ENCODE data around the gene ADH4. TPM values are rescaled to one million over a fixed set of nuclear protein-coding genes. Genes with fewer than 3 reads are reported as not detected.
A peak's percentile ranks its signal among the peaks of the same experiment; 100 is the strongest.
"Not testable (repeated sequence)": the region's sequence is repeated elsewhere in the genome, so short reads cannot be mapped to it uniquely, and the experiment has no call there.

ADH4 gene
- 0.09 TPM for total RNA-seq
- 0.78 TPM for polyA plus RNA-seq
- long read RNA-seq, donor 1, result 0 reads
- long read RNA-seq, donor 2, result 0 reads
- long read RNA-seq, donor 3, result 0 reads
- long read RNA-seq, donor 4, result 0 reads
- long read RNA-seq, donor 5, result 0 reads
- long read RNA-seq, donor 6, result 0 reads
- long read RNA-seq, donor 7, result 0 reads
- long read RNA-seq, donor 8, result 0 reads
- long read RNA-seq, donor 9, result 0 reads
- long read RNA-seq, donor 10, result 0 reads

DNA sequence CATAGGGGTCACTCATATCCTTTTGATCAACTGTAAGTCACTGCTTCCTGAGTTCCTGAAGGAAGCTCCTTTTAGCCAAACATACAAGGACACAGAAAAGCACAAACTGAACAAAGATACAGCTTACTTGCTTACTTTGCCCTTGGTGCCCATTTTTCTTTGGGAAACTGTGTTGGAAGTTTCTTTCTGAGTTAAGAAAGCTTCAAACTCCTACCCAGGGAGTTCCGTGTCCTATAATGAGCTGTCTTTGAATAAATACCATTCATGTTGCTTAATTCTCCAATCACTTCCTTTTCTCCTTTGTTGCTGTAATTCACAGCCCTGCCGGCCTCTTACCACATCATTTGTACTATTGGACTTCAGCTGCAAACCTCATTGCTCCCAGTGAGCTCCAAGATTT lies at the start of gene ADH4:
TSS of gene ADH4 (minus strand) at position 228 of the 400 bp plus-strand sequence. CDS start at position 153, 75 bp downstream.
- H3K4me3 ChIP-seq (ENCODE audit: low read length in 2 of 2), result no peak within 1 kb of the TSS
- WGBS, result 72% methylated on average over 2 of the region's 2 CpGs
- H3K9me3 ChIP-seq (ENCODE audit: control insufficient read depth in 2 of 2, insufficient read depth in 1 of 2, low read length in 1 of 2), result no peaks in the 10 kb centered on the region
- DNase-seq (ENCODE audit: low read depth in 6 of 9, low spot score in 9 of 9), result no peak
- H3K27me3 ChIP-seq (ENCODE audit: control insufficient read depth in 2 of 2, insufficient read depth in 1 of 2, low read length in 1 of 2), result no peaks in the 10 kb centered on the region
- no peaks in the 10 kb centered on the region for H3K36me3 ChIP-seq (ENCODE audit: control insufficient read depth in 2 of 2, insufficient read depth in 2 of 2, low read length in 1 of 2)
- no peaks in the 10 kb centered on the region for H3K4me1 ChIP-seq (ENCODE audit: control insufficient read depth in 2 of 2, insufficient read depth in 2 of 2, low read length in 2 of 2)
- H3K27ac ChIP-seq (ENCODE audit: low read depth in 1 of 2, low read length in 1 of 2), result no peak within 1 kb of the TSS

DNA sequence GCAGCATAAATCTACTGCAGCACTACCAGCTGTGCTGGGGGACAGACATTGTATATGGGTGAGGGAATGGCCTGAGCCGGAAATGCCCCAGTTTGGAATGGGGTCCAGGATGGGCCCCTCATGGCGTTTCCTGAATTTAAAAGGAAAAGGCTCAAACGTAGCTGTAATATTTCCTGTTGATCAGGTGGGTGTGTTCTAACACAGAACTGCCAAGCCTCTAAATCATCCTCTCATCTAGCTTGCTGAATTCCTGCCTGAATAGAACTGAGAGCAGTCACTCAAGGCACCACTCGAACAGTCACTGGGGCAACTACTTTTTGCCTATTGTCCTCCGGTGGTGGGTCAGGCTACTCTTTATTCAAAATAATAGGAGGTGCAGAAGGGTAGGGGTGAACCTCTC lies 46.2 kb upstream of the ADH4 start:
- H3K27me3 ChIP-seq (ENCODE audit: control insufficient read depth in 2 of 2, insufficient read depth in 1 of 2, low read length in 1 of 2), result no peaks in the 10 kb centered on the region
- no peaks in the 10 kb centered on the region for H3K4me1 ChIP-seq (ENCODE audit: control insufficient read depth in 2 of 2, insufficient read depth in 2 of 2, low read length in 2 of 2)
- 73% methylated on average over 5 of the region's 5 CpGs for WGBS
- peak overlapping the region in 1 of 2 donors; percentile 18 for H3K27ac ChIP-seq (ENCODE audit: low read depth in 1 of 2, low read length in 1 of 2)
- peaks cover 0 to 10% of the 10 kb centered on the region in 2 donors for H3K9me3 ChIP-seq (ENCODE audit: control insufficient read depth in 2 of 2, insufficient read depth in 1 of 2, low read length in 1 of 2)
- no peak for DNase-seq (ENCODE audit: low read depth in 6 of 9, low spot score in 9 of 9)
- no peak overlapping the region for H3K4me3 ChIP-seq (ENCODE audit: low read length in 2 of 2)
- no peaks in the 10 kb centered on the region for H3K36me3 ChIP-seq (ENCODE audit: control insufficient read depth in 2 of 2, insufficient read depth in 2 of 2, low read length in 1 of 2)

DNA sequence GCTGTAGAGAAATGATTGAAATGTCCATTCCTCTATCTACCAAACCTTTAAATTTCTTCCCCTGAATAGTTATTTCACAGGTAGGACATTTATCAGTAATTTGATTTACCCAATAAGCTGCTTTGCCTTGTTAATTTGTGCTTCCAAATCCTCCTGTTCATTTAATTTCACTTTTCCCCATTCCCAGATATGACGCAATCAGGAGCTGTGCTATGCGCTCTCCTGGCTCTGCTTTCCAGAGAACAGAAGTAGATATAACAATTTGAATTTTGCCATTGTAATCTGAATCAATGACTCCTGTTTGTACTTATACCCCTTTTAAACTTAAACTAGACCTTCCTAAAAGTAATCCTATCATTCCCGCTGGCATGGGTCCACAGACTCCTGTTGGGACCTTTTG lies 45.8 kb upstream of the ADH4 start:
- H3K27ac ChIP-seq (ENCODE audit: low read depth in 1 of 2, low read length in 1 of 2), result peak overlapping the region in 1 of 2 donors; percentile 18
- not testable (repeated sequence) for H3K9me3 ChIP-seq (ENCODE audit: control insufficient read depth in 2 of 2, insufficient read depth in 1 of 2, low read length in 1 of 2); H3K27me3 ChIP-seq (ENCODE audit: control insufficient read depth in 2 of 2, insufficient read depth in 1 of 2, low read length in 1 of 2); H3K36me3 ChIP-seq (ENCODE audit: control insufficient read depth in 2 of 2, insufficient read depth in 2 of 2, low read length in 1 of 2); H3K4me1 ChIP-seq (ENCODE audit: control insufficient read depth in 2 of 2, insufficient read depth in 2 of 2, low read length in 2 of 2); DNase-seq (ENCODE audit: low read depth in 6 of 9, low spot score in 9 of 9); H3K4me3 ChIP-seq (ENCODE audit: low read length in 2 of 2)
- WGBS, result 94% methylated on average over 3 of the region's 3 CpGs

DNA sequence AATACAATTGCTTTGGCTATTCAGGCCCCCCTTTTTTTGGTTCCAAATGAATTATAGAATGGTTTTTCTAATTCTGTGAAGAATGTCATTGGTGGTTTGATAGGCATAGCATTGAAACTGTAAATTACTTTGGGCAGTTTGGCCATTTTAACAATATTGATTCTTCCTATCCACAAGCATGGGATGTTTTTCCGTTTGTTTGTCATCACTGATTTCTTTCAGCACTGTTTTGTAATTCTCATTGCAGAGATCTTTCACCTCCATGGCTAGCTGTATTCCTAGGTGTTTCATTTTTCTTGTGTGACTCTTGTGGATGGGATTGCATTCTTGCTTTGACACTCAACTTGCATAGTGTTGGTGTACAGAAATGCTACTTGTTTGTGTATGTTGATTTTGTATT lies 41.9 kb upstream of the ADH4 start:
- 97% methylated on average over 1 of the region's 1 CpG for WGBS
- Histone ChIP-seq H3K4me1 (ENCODE audit: control insufficient read depth in 2 of 2, insufficient read depth in 2 of 2, low read length in 2 of 2) (no peaks in the 10 kb centered on the region), H3K4me3 (ENCODE audit: low read length in 2 of 2) (no peak overlapping the region), H3K27ac (ENCODE audit: low read depth in 1 of 2, low read length in 1 of 2) (no peak overlapping the region), H3K9me3 (ENCODE audit: control insufficient read depth in 2 of 2, insufficient read depth in 1 of 2, low read length in 1 of 2) (peaks cover 0 to 10% of the 10 kb centered on the region in 2 donors), H3K27me3 (ENCODE audit: control insufficient read depth in 2 of 2, insufficient read depth in 1 of 2, low read length in 1 of 2) (no peaks in the 10 kb centered on the region), H3K36me3 (ENCODE audit: control insufficient read depth in 2 of 2, insufficient read depth in 2 of 2, low read length in 1 of 2) (no peaks in the 10 kb centered on the region)
- no peak for DNase-seq (ENCODE audit: low read depth in 6 of 9, low spot score in 9 of 9)

DNA sequence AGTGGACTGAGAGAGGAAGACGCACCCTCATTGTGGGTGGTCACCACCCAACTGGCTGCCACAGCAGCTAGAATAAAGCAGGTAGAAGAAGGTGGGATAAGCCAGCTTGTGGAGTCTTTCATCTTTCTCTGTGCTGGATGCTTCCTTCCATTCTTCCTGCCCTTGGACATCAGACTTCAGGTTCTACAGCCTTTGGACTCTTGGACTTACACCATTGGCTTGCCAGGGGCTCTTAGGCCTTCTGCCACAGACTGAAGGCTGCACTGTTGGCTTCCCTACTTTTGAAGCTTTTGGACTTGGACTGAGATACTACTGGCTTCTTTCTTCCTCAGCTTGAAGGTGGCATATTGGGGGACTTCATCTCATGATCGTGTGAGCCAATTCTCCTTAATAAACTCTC lies 41.5 kb upstream of the ADH4 start:
- H3K36me3 ChIP-seq (ENCODE audit: control insufficient read depth in 2 of 2, insufficient read depth in 2 of 2, low read length in 1 of 2), result no peaks in the 10 kb centered on the region
- H3K27me3 ChIP-seq (ENCODE audit: control insufficient read depth in 2 of 2, insufficient read depth in 1 of 2, low read length in 1 of 2), result no peaks in the 10 kb centered on the region
- 94% methylated on average over 2 of the region's 2 CpGs for WGBS
- H3K27ac ChIP-seq (ENCODE audit: low read depth in 1 of 2, low read length in 1 of 2), result no peak overlapping the region
- no peak overlapping the region for H3K4me3 ChIP-seq (ENCODE audit: low read length in 2 of 2)
- no peaks in the 10 kb centered on the region for H3K4me1 ChIP-seq (ENCODE audit: control insufficient read depth in 2 of 2, insufficient read depth in 2 of 2, low read length in 2 of 2)
- DNase-seq (ENCODE audit: low read depth in 6 of 9, low spot score in 9 of 9), result no peak
- H3K9me3 ChIP-seq (ENCODE audit: control insufficient read depth in 2 of 2, insufficient read depth in 1 of 2, low read length in 1 of 2), result peaks cover 0 to 10% of the 10 kb centered on the region in 2 donors

DNA sequence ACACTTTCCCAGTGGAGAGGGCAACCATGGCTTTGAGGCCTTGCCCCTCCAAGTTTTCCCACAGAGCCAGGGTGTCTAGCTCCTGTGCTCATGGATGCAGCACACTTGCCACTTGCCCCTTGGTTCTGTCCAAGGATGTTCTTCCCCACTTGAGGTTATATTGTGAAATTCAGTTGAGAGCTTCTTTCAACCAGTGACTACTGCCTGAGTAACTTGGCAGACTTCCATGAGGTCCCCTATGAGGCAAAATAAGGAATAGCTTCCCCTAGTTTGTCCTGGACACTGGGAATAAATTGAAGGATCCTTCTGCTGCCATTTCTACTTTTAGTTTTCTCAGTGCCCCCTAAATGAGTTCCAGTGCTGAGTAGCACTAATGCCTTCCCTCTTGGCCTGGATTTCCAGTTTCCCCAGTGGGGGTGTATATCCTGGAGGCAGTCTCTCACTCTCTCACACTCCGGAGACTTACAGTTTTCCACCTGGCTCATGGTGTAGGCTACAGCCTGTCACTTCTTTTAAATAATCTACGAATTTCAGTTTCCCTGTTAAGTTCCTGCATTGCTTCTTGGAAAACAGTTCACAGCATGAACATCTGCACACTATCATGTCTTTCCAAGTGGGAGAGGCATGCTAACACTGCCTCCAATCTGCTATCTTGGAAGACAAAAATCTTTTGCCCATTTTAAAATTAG lies 36.4 kb upstream of the ADH4 start:
- H3K27ac ChIP-seq (ENCODE audit: low read depth in 1 of 2, low read length in 1 of 2), result no peak overlapping the region

DNA sequence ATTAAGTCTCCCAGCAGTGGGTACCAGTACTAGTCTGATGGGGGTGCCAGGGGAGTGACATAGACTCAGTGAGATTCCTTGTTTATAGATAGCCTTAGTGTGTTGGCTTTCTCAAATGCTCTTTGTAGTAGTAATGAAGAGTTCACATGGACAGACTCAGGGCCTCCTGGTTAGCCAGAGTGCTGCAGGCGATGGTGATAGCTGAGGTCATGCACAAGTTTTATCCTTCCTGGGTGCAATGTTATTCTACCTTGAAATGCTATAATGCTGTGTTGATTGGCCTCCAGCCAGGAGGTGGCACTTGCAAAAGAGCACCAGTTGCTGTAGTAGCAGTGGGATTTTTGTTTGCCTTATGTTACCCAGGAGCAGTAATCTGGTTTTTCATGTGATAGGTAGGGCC lies 35.5 kb upstream of the ADH4 start:
- WGBS, result 96% methylated on average over 1 of the region's 1 CpG
- no peak overlapping the region for H3K27ac ChIP-seq (ENCODE audit: low read depth in 1 of 2, low read length in 1 of 2)
- H3K27me3 ChIP-seq (ENCODE audit: control insufficient read depth in 2 of 2, insufficient read depth in 1 of 2, low read length in 1 of 2), result no peaks in the 10 kb centered on the region
- H3K9me3 ChIP-seq (ENCODE audit: control insufficient read depth in 2 of 2, insufficient read depth in 1 of 2, low read length in 1 of 2), result peaks cover 0 to 4% of the 10 kb centered on the region in 2 donors
- H3K4me1 ChIP-seq (ENCODE audit: control insufficient read depth in 2 of 2, insufficient read depth in 2 of 2, low read length in 2 of 2), result no peaks in the 10 kb centered on the region
- DNase-seq (ENCODE audit: low read depth in 6 of 9, low spot score in 9 of 9), result no peak
- H3K36me3 ChIP-seq (ENCODE audit: control insufficient read depth in 2 of 2, insufficient read depth in 2 of 2, low read length in 1 of 2), result no peaks in the 10 kb centered on the region
- H3K4me3 ChIP-seq (ENCODE audit: low read length in 2 of 2), result no peak overlapping the region

More for the DNA sequence above, 36.4 kb upstream of the ADH4 start:
- Histone ChIP-seq H3K4me3 (ENCODE audit: low read length in 2 of 2) (no peak overlapping the region), H3K9me3 (ENCODE audit: control insufficient read depth in 2 of 2, insufficient read depth in 1 of 2, low read length in 1 of 2) (peaks cover 0 to 4% of the 10 kb centered on the region in 2 donors), H3K4me1 (ENCODE audit: control insufficient read depth in 2 of 2, insufficient read depth in 2 of 2, low read length in 2 of 2) (no peaks in the 10 kb centered on the region), H3K36me3 (ENCODE audit: control insufficient read depth in 2 of 2, insufficient read depth in 2 of 2, low read length in 1 of 2) (no peaks in the 10 kb centered on the region), H3K27me3 (ENCODE audit: control insufficient read depth in 2 of 2, insufficient read depth in 1 of 2, low read length in 1 of 2) (no peaks in the 10 kb centered on the region)
- no peak for DNase-seq (ENCODE audit: low read depth in 6 of 9, low spot score in 9 of 9)
- 98% methylated on average over 2 of the region's 2 CpGs for WGBS

DNA sequence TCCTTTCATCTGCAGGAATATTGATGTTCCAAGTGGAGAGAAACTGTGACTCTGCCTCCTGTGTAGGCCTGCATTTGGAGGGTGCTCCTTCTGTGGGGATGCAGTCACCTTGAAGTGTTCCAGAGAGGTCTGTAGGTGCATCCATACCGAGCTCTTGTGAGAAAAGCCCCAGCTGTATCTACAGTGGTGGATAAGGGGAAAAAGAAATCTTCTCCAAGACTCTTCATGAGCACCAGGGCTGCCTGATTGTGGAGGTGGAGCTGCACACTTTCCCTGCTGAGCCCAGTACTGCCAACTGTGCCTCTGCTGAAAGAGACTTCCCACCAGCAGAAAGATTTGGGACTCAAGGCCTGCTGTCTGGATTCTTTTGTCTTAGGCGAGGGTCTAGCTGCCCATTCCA lies 35.1 kb upstream of the ADH4 start:
- no peaks in the 10 kb centered on the region for H3K4me1 ChIP-seq (ENCODE audit: control insufficient read depth in 2 of 2, insufficient read depth in 2 of 2, low read length in 2 of 2)
- no peak overlapping the region for H3K27ac ChIP-seq (ENCODE audit: low read depth in 1 of 2, low read length in 1 of 2)
- no peaks in the 10 kb centered on the region for H3K27me3 ChIP-seq (ENCODE audit: control insufficient read depth in 2 of 2, insufficient read depth in 1 of 2, low read length in 1 of 2)
- no peak overlapping the region for H3K4me3 ChIP-seq (ENCODE audit: low read length in 2 of 2)
- H3K36me3 ChIP-seq (ENCODE audit: control insufficient read depth in 2 of 2, insufficient read depth in 2 of 2, low read length in 1 of 2), result no peaks in the 10 kb centered on the region
- 77% methylated on average over 2 of the region's 2 CpGs for WGBS
- no peak for DNase-seq (ENCODE audit: low read depth in 6 of 9, low spot score in 9 of 9)
- peaks cover 0 to 4% of the 10 kb centered on the region in 2 donors for H3K9me3 ChIP-seq (ENCODE audit: control insufficient read depth in 2 of 2, insufficient read depth in 1 of 2, low read length in 1 of 2)

DNA sequence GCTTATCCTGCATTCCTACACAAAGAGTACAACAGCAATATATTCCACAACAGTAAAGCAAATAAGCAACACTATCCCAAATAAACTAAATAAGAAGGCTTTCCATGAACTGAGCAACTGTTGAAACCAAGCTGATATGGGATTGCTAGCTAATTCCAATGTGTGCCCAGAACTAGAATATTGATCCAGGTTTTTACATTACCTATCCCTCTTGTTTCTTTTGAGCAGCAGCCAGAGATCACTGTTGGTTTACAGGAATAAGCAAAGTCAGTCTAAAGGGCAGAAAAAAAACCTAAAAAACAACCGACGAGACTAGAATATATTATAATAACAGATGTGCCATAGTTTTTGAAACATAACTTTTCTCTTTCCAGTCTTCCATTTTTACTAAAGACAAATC lies 22.4 kb upstream of the ADH4 start:
- Histone ChIP-seq H3K4me3 (ENCODE audit: low read length in 2 of 2) (no peak overlapping the region), H3K9me3 (ENCODE audit: control insufficient read depth in 2 of 2, insufficient read depth in 1 of 2, low read length in 1 of 2) (no peaks in the 10 kb centered on the region), H3K36me3 (ENCODE audit: control insufficient read depth in 2 of 2, insufficient read depth in 2 of 2, low read length in 1 of 2) (no peaks in the 10 kb centered on the region), H3K27ac (ENCODE audit: low read depth in 1 of 2, low read length in 1 of 2) (no peak overlapping the region), H3K4me1 (ENCODE audit: control insufficient read depth in 2 of 2, insufficient read depth in 2 of 2, low read length in 2 of 2) (no peaks in the 10 kb centered on the region), H3K27me3 (ENCODE audit: control insufficient read depth in 2 of 2, insufficient read depth in 1 of 2, low read length in 1 of 2) (no peaks in the 10 kb centered on the region)
- 73% methylated on average over 2 of the region's 2 CpGs for WGBS
- DNase-seq (ENCODE audit: low read depth in 6 of 9, low spot score in 9 of 9), result no peak

All from thymus (tissue), 14 donors.